ENCODE measurements around the gene AKAP6.

DNA sequence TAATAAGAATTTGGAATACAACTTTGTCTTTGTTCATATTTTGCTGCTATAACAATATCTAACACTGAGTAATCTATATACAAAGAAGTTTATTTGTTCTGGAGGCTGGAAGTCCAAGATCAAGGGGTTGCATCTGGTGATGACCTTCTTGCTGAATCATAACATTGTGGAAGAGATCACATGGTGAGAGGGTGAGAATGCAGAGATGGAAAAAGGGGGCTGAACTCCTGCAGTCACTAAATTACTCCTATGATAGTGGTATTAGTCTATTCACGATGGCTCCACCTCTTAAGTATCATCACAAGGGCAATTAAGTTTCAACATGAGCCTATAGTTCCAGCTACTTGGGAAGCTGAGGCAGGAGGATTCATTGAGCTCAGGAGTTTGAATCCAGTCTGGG is 4.5 kb upstream of the AKAP6 start:
- no peak for TF ChIP-seq POLR2AphosphoS5 (IDR thresholded peaks at IDR 0.05; ENCODE audit: low read depth, low read length)
- no peak for TF ChIP-seq POLR2A (IDR thresholded peaks at IDR 0.05; ENCODE audit: low read depth, low read length)
